Measurements from ENCODE around the gene B4GALNT2. TPM values are rescaled to one million over a fixed set of nuclear protein-coding genes. Genes with fewer than 3 reads are reported as not detected.

Gene B4GALNT2
- total RNA-seq, 2 donors from 2014 or later = 0.05 to 0.10 TPM

DNA sequence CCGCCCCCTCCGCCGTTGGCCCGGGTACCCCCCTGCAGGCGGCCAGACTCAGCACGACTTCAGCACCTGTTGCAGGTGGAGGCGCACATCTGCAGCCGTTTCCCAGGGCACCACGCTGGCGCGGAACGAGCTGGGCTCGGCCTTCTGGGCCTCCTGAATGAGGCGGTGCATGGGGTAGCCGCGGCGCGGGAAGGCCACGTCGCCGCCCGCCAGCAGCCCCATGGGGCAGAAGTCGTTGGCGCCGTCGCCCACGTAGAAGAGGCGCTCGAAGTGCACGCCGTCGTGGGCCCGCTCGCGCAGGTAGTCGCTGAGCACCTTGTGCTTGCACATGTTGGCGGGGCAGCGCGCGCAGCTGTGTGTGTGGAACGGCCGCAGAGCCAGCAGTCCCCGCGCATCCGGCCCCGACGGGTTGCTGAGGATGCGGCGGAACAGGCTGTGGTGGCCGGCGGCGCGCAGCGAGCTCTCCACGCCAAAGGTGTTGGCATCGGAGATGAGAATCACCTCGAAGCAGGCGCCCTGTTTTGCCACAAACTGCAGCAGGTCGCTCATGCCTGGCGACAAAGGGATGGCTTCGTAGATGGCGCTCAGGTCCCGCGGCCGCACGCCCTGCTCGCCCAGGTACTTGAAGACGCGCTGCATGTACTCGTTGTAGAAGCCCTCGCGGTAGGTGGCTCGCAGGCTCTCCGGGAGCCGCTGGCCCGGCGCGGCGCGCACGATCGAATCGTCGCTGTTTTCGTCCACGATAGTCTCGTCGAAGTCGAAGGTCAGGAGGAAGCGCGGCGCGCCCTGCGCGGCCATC is 91.8 kb downstream of the B4GALNT2 start:
- intact Hi-C loops (cut with DNase I) = no loop called here
- peak; percentile 85 for DNase-seq (ENCODE audit: low spot score)

GRCh38 chr17:49224997-49225337 is 92.4 kb downstream of the B4GALNT2 start:
- no peak for DNase-seq (ENCODE audit: low spot score)
- intact Hi-C loops (cut with DNase I) = no loop called here

GRCh38 chr17:49225554-49226236 is 93.1 kb downstream of the B4GALNT2 start:
- DNase-seq (ENCODE audit: low spot score) = no peak
- intact Hi-C loops (cut with DNase I) = no loop called here

Other genes with a start within 250 kb of the B4GALNT2 start
- 10 to 100 TPM; 53.5 to 60.9 TPM for gene ATP5MC1, start 240.0 kb upstream of the B4GALNT2 start, total RNA-seq
- gene UBE2Z, start 224.4 kb upstream of the B4GALNT2 start, total RNA-seq = 10 to 100 TPM; 53.3 to 60.2 TPM
- gene SNF8, start 187.9 kb upstream of the B4GALNT2 start, total RNA-seq = 10 to 100 TPM; 71.3 to 80.3 TPM
- gene GIP, start 164.2 kb upstream of the B4GALNT2 start, total RNA-seq = not detected
- gene IGF2BP1, start 135.4 kb upstream of the B4GALNT2 start, total RNA-seq = under 1 TPM in 1 of 2 donors, not detected in 1; 0.05 TPM
- gene GNGT2, start 77.8 kb downstream of the B4GALNT2 start, total RNA-seq = 1 to 10 TPM; 2.1 to 2.3 TPM
- 10 to 100 TPM; 10.6 TPM for gene ABI3, start 77.9 kb downstream of the B4GALNT2 start, total RNA-seq
- gene PHOSPHO1, start 98.0 kb downstream of the B4GALNT2 start, total RNA-seq = 1 to 10 TPM in 1 of 2 donors, under 1 TPM in 1; 0.62 to 2.6 TPM
- 10 to 100 TPM; 39.0 to 40.9 TPM for gene ZNF652, start 229.5 kb downstream of the B4GALNT2 start, total RNA-seq

Measured in posterior vena cava (tissue), 2 donors.